HepG2 (cell line): ENCODE results near the gene HDAC10.

Experiments
- CBX1 ChIP-seq: IDR thresholded peaks from one replicate; pipeline ENCODE4 v1.6.1; 2016; ENCODE audit warnings: antibody characterized with exemption, low read depth
- CREM ChIP-seq, 2 experiments: sonication (generic) in 1 of 2; formaldehyde crosslinking in 1 of 2; IDR thresholded peaks; 2 replicates each; pipeline versions ENCODE4 v1.4.0 to v1.6.1; 2016 to 2020; ENCODE audit warnings: antibody characterized with exemption in 1 of 2, mild to moderate bottlenecking in 1 of 2, missing genetic modification reagents in 1 of 2
- ELF1 ChIP-seq: sonication (generic); formaldehyde crosslinking; IDR thresholded peaks from 2 replicates; pipeline ENCODE4 v1.4.0; 2020; ENCODE audit warnings: missing genetic modification reagents
- EP300 ChIP-seq, 3 experiments: sonication (generic) in 1 of 3; formaldehyde crosslinking in 1 of 3; IDR thresholded peaks; 2 replicates each; pipeline versions ENCODE4 v1.5.1 to v1.6.1; 2011 to 2020; ENCODE audit warnings: low read depth in 2 of 3, low read length in 2 of 3, borderline replicate concordance in 1 of 3, improper control_type of control experiment in 1 of 3, mild to moderate bottlenecking in 1 of 3, missing genetic modification reagents in 1 of 3, moderate library complexity in 1 of 3
- EZH2 ChIP-seq: conservative IDR thresholded peaks from 2 replicates; pipeline ENCODE4 v1.6.1; 2012; ENCODE audit warnings: mild to moderate bottlenecking, low read depth, low read length, moderate library complexity
- MEF2D ChIP-seq: sonication (generic); formaldehyde crosslinking; IDR thresholded peaks from 2 replicates; pipeline ENCODE4 v1.5.1; 2020; ENCODE audit warnings: mild to moderate bottlenecking, missing genetic modification reagents
- MEIS1 ChIP-seq: sonication (generic); formaldehyde crosslinking; IDR thresholded peaks from 2 replicates; pipeline ENCODE4 v1.9.0; 2021; ENCODE audit warnings: mild to moderate bottlenecking, missing genetic modification reagents, moderate library complexity, borderline replicate concordance
- MYC ChIP-seq: sonication (generic); formaldehyde crosslinking; IDR thresholded peaks from 2 replicates; pipeline ENCODE4 v1.9.0; 2021; ENCODE audit warnings: missing genetic modification reagents, borderline replicate concordance
- PHF21A ChIP-seq: sonication (generic); formaldehyde crosslinking; IDR thresholded peaks from 2 replicates; pipeline ENCODE4 v1.5.0; 2020; ENCODE audit warnings: mild to moderate bottlenecking, missing genetic modification reagents
- RORA ChIP-seq: sonication (generic); formaldehyde crosslinking; IDR thresholded peaks from 2 replicates; pipeline ENCODE4 v1.5.0; 2020; ENCODE audit warnings: mild to moderate bottlenecking, missing genetic modification reagents, moderate library complexity
- SRSF4 ChIP-seq: fragments of 200-400 bp; formaldehyde crosslinking; IDR thresholded peaks from one replicate; pipeline ENCODE4 v1.6.1; 2018; ENCODE audit warnings: mild to moderate bottlenecking, low read depth, low read length, moderate library complexity; ENCODE audit not compliant: poor library complexity, severe bottlenecking
- TF ChIP-seq, protein P1 (sequence below): sonication (generic); formaldehyde crosslinking; IDR thresholded peaks from 2 replicates; pipeline ENCODE4 v1.5.0; 2020; ENCODE audit warnings: mild to moderate bottlenecking, missing genetic modification reagents, moderate library complexity
- TF ChIP-seq, protein P2 (sequence below), 2 experiments: sonication (generic) in 1 of 2; formaldehyde crosslinking in 1 of 2; IDR thresholded peaks; 2 replicates each; pipeline versions ENCODE4 v1.4.0 to v1.6.1; 2018 to 2020; ENCODE audit warnings: missing genetic modification reagents in 2 of 2, borderline replicate concordance in 1 of 2, low read depth in 1 of 2, mild to moderate bottlenecking in 1 of 2, missing biosample characterization in 1 of 2
- TF ChIP-seq, protein P3 (sequence below): sonication (generic); formaldehyde crosslinking; IDR thresholded peaks from 2 replicates; pipeline ENCODE4 v1.4.0; 2020; ENCODE audit warnings: low read depth, mild to moderate bottlenecking, missing genetic modification reagents

DNA sequence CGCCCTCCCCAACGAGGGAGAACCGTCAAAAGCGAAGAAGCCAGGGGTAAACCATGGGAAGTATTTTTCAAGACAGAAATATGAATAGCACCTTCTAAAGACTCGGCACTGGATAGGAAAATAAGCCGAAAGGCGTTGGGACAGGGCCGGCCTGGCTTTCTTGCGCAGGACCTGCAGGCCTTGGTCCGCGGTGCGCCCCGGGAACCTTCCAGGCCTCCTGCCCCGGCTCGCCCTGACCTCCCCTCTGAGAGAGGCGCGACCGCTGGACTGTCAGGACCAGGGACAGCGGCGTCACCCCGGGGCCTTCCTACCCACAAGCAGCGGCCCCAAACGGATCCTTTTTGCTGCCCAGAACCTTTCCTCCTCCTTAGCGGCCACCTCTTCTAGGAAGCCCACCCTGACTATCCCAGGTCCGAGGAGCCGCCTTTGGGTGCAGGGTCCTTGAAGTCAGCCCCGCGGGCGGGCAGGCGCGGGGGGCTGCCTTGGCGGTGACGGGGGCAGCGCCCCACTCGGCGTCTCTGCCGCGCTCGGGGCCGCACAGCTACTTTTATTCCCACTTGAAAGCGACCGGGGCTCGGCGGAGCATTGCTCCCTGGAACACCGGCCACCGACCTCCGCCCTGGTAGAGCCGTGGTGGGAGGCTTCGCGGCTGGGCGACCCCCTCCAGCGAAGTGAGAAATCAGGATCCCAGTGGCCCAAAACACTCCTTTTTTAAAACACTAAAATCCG, 19.8 kb upstream of the HDAC10 start:
- TF ChIP-seq SRSF4 (no peak), MEF2D (CRISPR knock-in tag) (peak; percentile 75), PHF21A (peak; percentile 28; the same call in 1 of the 2 replicates), CBX1 (no peak), MEIS1 (CRISPR knock-in tag) (no peak), MYC (peak; percentile 35; the same call in 1 of the 2 replicates), EZH2 (no peak), ELF1 (CRISPR knock-in tag) (no peak), CREM (IDR thresholded peaks at IDR 0.05) (no peak), CREM (CRISPR knock-in tag; IDR thresholded peaks at IDR 0.05) (no peak), RORA (no peak), EP300 (IDR thresholded peaks at IDR 0.05; ENCODE audit: low read depth in 2 of 2, low read length in 2 of 2) (no peak), EP300 (CRISPR knock-in tag; IDR thresholded peaks at IDR 0.05; ENCODE audit: borderline replicate concordance) (no peak)
- TF ChIP-seq, protein P1, sequence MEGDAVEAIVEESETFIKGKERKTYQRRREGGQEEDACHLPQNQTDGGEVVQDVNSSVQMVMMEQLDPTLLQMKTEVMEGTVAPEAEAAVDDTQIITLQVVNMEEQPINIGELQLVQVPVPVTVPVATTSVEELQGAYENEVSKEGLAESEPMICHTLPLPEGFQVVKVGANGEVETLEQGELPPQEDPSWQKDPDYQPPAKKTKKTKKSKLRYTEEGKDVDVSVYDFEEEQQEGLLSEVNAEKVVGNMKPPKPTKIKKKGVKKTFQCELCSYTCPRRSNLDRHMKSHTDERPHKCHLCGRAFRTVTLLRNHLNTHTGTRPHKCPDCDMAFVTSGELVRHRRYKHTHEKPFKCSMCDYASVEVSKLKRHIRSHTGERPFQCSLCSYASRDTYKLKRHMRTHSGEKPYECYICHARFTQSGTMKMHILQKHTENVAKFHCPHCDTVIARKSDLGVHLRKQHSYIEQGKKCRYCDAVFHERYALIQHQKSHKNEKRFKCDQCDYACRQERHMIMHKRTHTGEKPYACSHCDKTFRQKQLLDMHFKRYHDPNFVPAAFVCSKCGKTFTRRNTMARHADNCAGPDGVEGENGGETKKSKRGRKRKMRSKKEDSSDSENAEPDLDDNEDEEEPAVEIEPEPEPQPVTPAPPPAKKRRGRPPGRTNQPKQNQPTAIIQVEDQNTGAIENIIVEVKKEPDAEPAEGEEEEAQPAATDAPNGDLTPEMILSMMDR (CRISPR knock-in tag), result no peak; the same call in 1 of the 2 replicates
- TF ChIP-seq, protein P2, sequence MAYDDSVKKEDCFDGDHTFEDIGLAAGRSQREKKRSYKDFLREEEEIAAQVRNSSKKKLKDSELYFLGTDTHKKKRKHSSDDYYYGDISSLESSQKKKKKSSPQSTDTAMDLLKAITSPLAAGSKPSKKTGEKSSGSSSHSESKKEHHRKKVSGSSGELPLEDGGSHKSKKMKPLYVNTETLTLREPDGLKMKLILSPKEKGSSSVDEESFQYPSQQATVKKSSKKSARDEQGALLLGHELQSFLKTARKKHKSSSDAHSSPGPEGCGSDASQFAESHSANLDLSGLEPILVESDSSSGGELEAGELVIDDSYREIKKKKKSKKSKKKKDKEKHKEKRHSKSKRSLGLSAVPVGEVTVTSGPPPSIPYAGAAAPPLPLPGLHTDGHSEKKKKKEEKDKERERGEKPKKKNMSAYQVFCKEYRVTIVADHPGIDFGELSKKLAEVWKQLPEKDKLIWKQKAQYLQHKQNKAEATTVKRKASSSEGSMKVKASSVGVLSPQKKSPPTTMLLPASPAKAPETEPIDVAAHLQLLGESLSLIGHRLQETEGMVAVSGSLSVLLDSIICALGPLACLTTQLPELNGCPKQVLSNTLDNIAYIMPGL (CRISPR knock-in tag; IDR thresholded peaks at IDR 0.05; ENCODE audit: borderline replicate concordance in 1 of 2, low read depth in 1 of 2), result peak; percentile 26 to 67; a peak in 2 of 4 replicates
- TF ChIP-seq, protein P3, sequence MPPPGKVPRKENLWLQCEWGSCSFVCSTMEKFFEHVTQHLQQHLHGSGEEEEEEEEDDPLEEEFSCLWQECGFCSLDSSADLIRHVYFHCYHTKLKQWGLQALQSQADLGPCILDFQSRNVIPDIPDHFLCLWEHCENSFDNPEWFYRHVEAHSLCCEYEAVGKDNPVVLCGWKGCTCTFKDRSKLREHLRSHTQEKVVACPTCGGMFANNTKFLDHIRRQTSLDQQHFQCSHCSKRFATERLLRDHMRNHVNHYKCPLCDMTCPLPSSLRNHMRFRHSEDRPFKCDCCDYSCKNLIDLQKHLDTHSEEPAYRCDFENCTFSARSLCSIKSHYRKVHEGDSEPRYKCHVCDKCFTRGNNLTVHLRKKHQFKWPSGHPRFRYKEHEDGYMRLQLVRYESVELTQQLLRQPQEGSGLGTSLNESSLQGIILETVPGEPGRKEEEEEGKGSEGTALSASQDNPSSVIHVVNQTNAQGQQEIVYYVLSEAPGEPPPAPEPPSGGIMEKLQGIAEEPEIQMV, result peak; percentile 59; the same call in 1 of the 2 replicates
